CD4-positive, CD25-positive, alpha-beta regulatory T cell (primary cell): Measurements from ENCODE around the gene CAMTA1. TPM values are rescaled to one million over a fixed set of nuclear protein-coding genes. Genes with fewer than 3 reads are reported as not detected.
"Not testable (repeated sequence)": the region's sequence is repeated elsewhere in the genome, so short reads cannot be mapped to it uniquely, and the experiment has no call there.

Experiments
- ATAC-seq, 2 donors: fragments of 150-1000 bp; cut with Tn5 transposase; one replicate each; pipeline ENCODE4 v1.10.0; 2021; ENCODE audit warnings: low read depth in 2 of 2, moderate number of reproducible peaks in 2 of 2, moderate library complexity in 1 of 2
- DNase-seq, 3 donors: peaks; one replicate each; pipeline versions ENCODE4 v3.0.0 to v3.0.0-alpha.2; 2012 to 2022; ENCODE audit warnings: mixed read lengths in 1 of 3
- H3K27ac ChIP-seq: one replicate; pipeline ENCODE4 v1.7.0; 2013; ENCODE audit warnings: mild to moderate bottlenecking, low read length; ENCODE audit not compliant: insufficient read depth, poor library complexity, severe bottlenecking
- H3K27me3 ChIP-seq: one replicate; pipeline ENCODE4 v1.7.0; 2013; ENCODE audit warnings: low read length; ENCODE audit not compliant: control insufficient read depth, insufficient read depth
- H3K36me3 ChIP-seq: one replicate; pipeline ENCODE4 v1.7.0; 2013; ENCODE audit warnings: mild to moderate bottlenecking, low read length, moderate library complexity; ENCODE audit not compliant: control insufficient read depth, insufficient read depth
- H3K4me1 ChIP-seq: 2 replicates; pipeline ENCODE4 v1.7.0; 2013; ENCODE audit warnings: mild to moderate bottlenecking, low read length; ENCODE audit not compliant: insufficient read depth, control insufficient read depth, poor library complexity, severe bottlenecking
- H3K4me3 ChIP-seq: one replicate; pipeline ENCODE4 v1.7.0; 2013; ENCODE audit warnings: low read depth, mild to moderate bottlenecking, low read length, moderate library complexity
- H3K9me3 ChIP-seq, 2 experiments: 1 replicate in 1 of 2; 2 replicates in 1 of 2; pipeline ENCODE4 v1.7.0; 2013; ENCODE audit warnings: low read length in 2 of 2, mild to moderate bottlenecking in 1 of 2, moderate library complexity in 1 of 2; ENCODE audit not compliant: control insufficient read depth in 2 of 2
- H3K27ac Mint-ChIP-seq, 3 donors: one replicate each; pipeline ENCODE4 v1.8.0; 2020 to 2022; ENCODE audit warnings: mild to moderate bottlenecking in 3 of 3, mixed read lengths in 3 of 3, moderate library complexity in 2 of 3
- H3K27me3 Mint-ChIP-seq: one replicate; pipeline ENCODE4 v1.8.0; 2022; ENCODE audit warnings: mild to moderate bottlenecking, mixed read lengths
- H3K36me3 Mint-ChIP-seq: one replicate; pipeline ENCODE4 v1.8.0; 2020; ENCODE audit warnings: mixed read lengths
- H3K4me1 Mint-ChIP-seq, 4 donors: one replicate each; pipeline ENCODE4 v1.8.0; 2020 to 2022; ENCODE audit warnings: mixed read lengths in 4 of 4, mild to moderate bottlenecking in 1 of 4
- H3K4me3 Mint-ChIP-seq, 4 donors: one replicate each; pipeline ENCODE4 v1.8.0; 2020 to 2022; ENCODE audit warnings: mild to moderate bottlenecking in 4 of 4, mixed read lengths in 4 of 4, moderate library complexity in 3 of 4
- H3K9me3 Mint-ChIP-seq, 7 donors: one replicate each; pipeline ENCODE4 v1.8.0; 2020 to 2022; ENCODE audit warnings: mixed read lengths in 7 of 7, mild to moderate bottlenecking in 3 of 7, moderate library complexity in 2 of 7
- polyA plus RNA-seq, 4 donors: library from polyadenylated mRNA; unstranded; fragments of 300-500 nt; fragmentation: Illumina TruSeq; gene quantifications; one replicate each; pipeline ENCODE4 v1.2.3, GENCODE V29; 2021
- total RNA-seq: library from RNA; stranded (reverse); gene quantifications from one replicate; pipeline ENCODE4 v1.2.3, GENCODE V29; 2022

Gene CAMTA1
- total and polyA plus RNA-seq, 5 donors from 2014 or later: 48.8 to 112 (median 80.0) TPM

GRCh38 chr1:7378346-7379130 is 593.3 kb downstream of the CAMTA1 start:
- Mint-ChIP-seq H3K36me3 (no peaks in the 10 kb centered on the region), H3K27ac (no peak overlapping the region), H3K4me1 (no peaks in the 10 kb centered on the region), H3K4me3 (no peak overlapping the region), H3K9me3 (peaks cover 0 to 10% (median 0%) of the 10 kb centered on the region in 7 donors), H3K27me3 (no peaks in the 10 kb centered on the region)
- H3K4me3 ChIP-seq: no peak overlapping the region
- H3K27ac ChIP-seq: no peak overlapping the region
- ATAC-seq (no peak), DNase-seq (no peak)
- no peaks in the 10 kb centered on the region for H3K36me3 ChIP-seq
- peaks cover 2% of the 10 kb centered on the region for H3K27me3 ChIP-seq
- H3K4me1 ChIP-seq: no peaks in the 10 kb centered on the region
- no peaks in the 10 kb centered on the region for H3K9me3 ChIP-seq

GRCh38 chr1:7379441-7379971 is 594.3 kb downstream of the CAMTA1 start:
- no peaks in the 10 kb centered on the region for H3K27me3 ChIP-seq
- no peak for DNase-seq
- no peaks in the 10 kb centered on the region for H3K9me3 ChIP-seq
- H3K36me3 Mint-ChIP-seq: no peaks in the 10 kb centered on the region
- H3K27ac Mint-ChIP-seq: no peak overlapping the region
- no peaks in the 10 kb centered on the region for H3K36me3 ChIP-seq
- H3K4me1 Mint-ChIP-seq: no peaks in the 10 kb centered on the region
- no peaks in the 10 kb centered on the region for H3K4me1 ChIP-seq
- no peak for ATAC-seq
- H3K27ac ChIP-seq: no peak overlapping the region
- H3K4me3 ChIP-seq: no peak overlapping the region
- no peak overlapping the region for H3K4me3 Mint-ChIP-seq
- no peaks in the 10 kb centered on the region for H3K27me3 Mint-ChIP-seq
- peaks cover 0 to 10% (median 0%) of the 10 kb centered on the region in 7 donors for H3K9me3 Mint-ChIP-seq

GRCh38 chr1:7380068-7380467 is 594.8 kb downstream of the CAMTA1 start:
- not testable (repeated sequence) for H3K27ac Mint-ChIP-seq, H3K27ac ChIP-seq, H3K4me1 Mint-ChIP-seq

GRCh38 chr1:7380712-7381111 is 595.5 kb downstream of the CAMTA1 start:
- Histone ChIP-seq H3K36me3 (no peaks in the 10 kb centered on the region), H3K4me3 (no peak overlapping the region), H3K27ac (no peak overlapping the region), H3K4me1 (no peaks in the 10 kb centered on the region), H3K9me3 (no peaks in the 10 kb centered on the region), H3K27me3 (no peaks in the 10 kb centered on the region)
- no peaks in the 10 kb centered on the region for H3K4me1 Mint-ChIP-seq
- H3K27ac Mint-ChIP-seq: no peak overlapping the region
- DNase-seq (no peak), ATAC-seq (no peak)
- peaks cover 0 to 10% (median 0%) of the 10 kb centered on the region in 7 donors for H3K9me3 Mint-ChIP-seq
- H3K4me3 Mint-ChIP-seq: no peak overlapping the region
- H3K36me3 Mint-ChIP-seq: no peaks in the 10 kb centered on the region
- no peaks in the 10 kb centered on the region for H3K27me3 Mint-ChIP-seq

More at GRCh38 chr1:7380068-7380467, 594.8 kb downstream of the CAMTA1 start:
- H3K36me3 Mint-ChIP-seq, H3K4me1 ChIP-seq, H3K27me3 Mint-ChIP-seq, H3K36me3 ChIP-seq, ATAC-seq, H3K9me3 Mint-ChIP-seq, H3K4me3 Mint-ChIP-seq, DNase-seq, H3K9me3 ChIP-seq, H3K4me3 ChIP-seq, H3K27me3 ChIP-seq: not testable (repeated sequence)

GRCh38 chr1:7381729-7382128 is 596.5 kb downstream of the CAMTA1 start:
- H3K4me3 ChIP-seq, H3K27me3 ChIP-seq, H3K27me3 Mint-ChIP-seq, H3K9me3 Mint-ChIP-seq, H3K4me3 Mint-ChIP-seq, ATAC-seq, H3K4me1 ChIP-seq, H3K9me3 ChIP-seq, H3K36me3 ChIP-seq, H3K4me1 Mint-ChIP-seq, H3K27ac ChIP-seq, H3K27ac Mint-ChIP-seq, DNase-seq, H3K36me3 Mint-ChIP-seq: not testable (repeated sequence)

- H3K9me3 Mint-ChIP-seq: peaks cover 0 to 10% (median 0%) of the 10 kb centered on the region in 7 donors
- Histone ChIP-seq H3K27me3 (no peaks in the 10 kb centered on the region), H3K27ac (no peak overlapping the region), H3K9me3 (no peaks in the 10 kb centered on the region), H3K4me1 (no peaks in the 10 kb centered on the region), H3K4me3 (no peak overlapping the region), H3K36me3 (no peaks in the 10 kb centered on the region)
- no peak for DNase-seq
- H3K4me1 Mint-ChIP-seq: no peaks in the 10 kb centered on the region
- H3K27ac Mint-ChIP-seq: no peak overlapping the region
- H3K27me3 Mint-ChIP-seq: peaks cover 6% of the 10 kb centered on the region
- H3K4me3 Mint-ChIP-seq: no peak overlapping the region
- no peaks in the 10 kb centered on the region for H3K36me3 Mint-ChIP-seq
- no peak for ATAC-seq
Observed at GRCh38 chr1:7382971-7383370, 597.7 kb downstream of the CAMTA1 start.

GRCh38 chr1:7383671-7384520 is 598.6 kb downstream of the CAMTA1 start:
- ATAC-seq (no peak), DNase-seq (no peak)

More at GRCh38 chr1:7383671-7384520, 598.6 kb downstream of the CAMTA1 start:
- peaks cover 0 to 10% (median 0%) of the 10 kb centered on the region in 7 donors for H3K9me3 Mint-ChIP-seq
- Histone ChIP-seq H3K4me3 (no peak overlapping the region), H3K4me1 (no peaks in the 10 kb centered on the region), H3K27me3 (no peaks in the 10 kb centered on the region), H3K36me3 (no peaks in the 10 kb centered on the region), H3K27ac (no peak overlapping the region), H3K9me3 (no peaks in the 10 kb centered on the region)
- H3K27me3 Mint-ChIP-seq: peaks cover 6% of the 10 kb centered on the region
- no peaks in the 10 kb centered on the region for H3K36me3 Mint-ChIP-seq
- H3K4me1 Mint-ChIP-seq: no peaks in the 10 kb centered on the region
- H3K4me3 Mint-ChIP-seq: no peak overlapping the region
- no peak overlapping the region for H3K27ac Mint-ChIP-seq
